CD4-positive, alpha-beta T cell treated with Interleukin-1 beta for 1 hour (primary cell): ENCODE measurements around the gene ENO1.

Source experiments
- DNase-seq, 2 donors: peaks; one replicate each; pipeline ENCODE4 v3.0.0-alpha.2; 2020 to 2022

Gene ENO1

GRCh38 chr1:8812081-8812480 lies 66.4 kb downstream of the ENO1 start:
- no peak for DNase-seq
